OCI-LY1 (cell line): ENCODE measurements around the gene ZDHHC18.

Experiments
- CTCF ChIP-seq: fragments of 200-600 bp; sonication (generic), shearing (Covaris generic); IDR thresholded peaks from 2 replicates; pipeline ENCODE4 v1.5.1; 2017; ENCODE audit warnings: mild to moderate bottlenecking, antibody characterized with exemption, low read length, moderate library complexity, mixed read lengths
- EZH2 ChIP-seq: fragments of 200-600 bp; sonication (generic), shearing (Covaris generic); IDR thresholded peaks from 2 replicates; pipeline ENCODE4 v1.8.0; 2017; ENCODE audit warnings: borderline replicate concordance, mixed run types, mild to moderate bottlenecking, antibody characterized with exemption, low read length, moderate library complexity, mixed read lengths

GRCh38 chr1:26833432-26834405 is 7.2 kb downstream of the ZDHHC18 start:
- TF ChIP-seq CTCF (peak; percentile 28; the same call in 1 of the 2 replicates), EZH2 (no peak)
